ENCODE data around the gene LCA5L.

- TF ChIP-seq, protein P1, sequence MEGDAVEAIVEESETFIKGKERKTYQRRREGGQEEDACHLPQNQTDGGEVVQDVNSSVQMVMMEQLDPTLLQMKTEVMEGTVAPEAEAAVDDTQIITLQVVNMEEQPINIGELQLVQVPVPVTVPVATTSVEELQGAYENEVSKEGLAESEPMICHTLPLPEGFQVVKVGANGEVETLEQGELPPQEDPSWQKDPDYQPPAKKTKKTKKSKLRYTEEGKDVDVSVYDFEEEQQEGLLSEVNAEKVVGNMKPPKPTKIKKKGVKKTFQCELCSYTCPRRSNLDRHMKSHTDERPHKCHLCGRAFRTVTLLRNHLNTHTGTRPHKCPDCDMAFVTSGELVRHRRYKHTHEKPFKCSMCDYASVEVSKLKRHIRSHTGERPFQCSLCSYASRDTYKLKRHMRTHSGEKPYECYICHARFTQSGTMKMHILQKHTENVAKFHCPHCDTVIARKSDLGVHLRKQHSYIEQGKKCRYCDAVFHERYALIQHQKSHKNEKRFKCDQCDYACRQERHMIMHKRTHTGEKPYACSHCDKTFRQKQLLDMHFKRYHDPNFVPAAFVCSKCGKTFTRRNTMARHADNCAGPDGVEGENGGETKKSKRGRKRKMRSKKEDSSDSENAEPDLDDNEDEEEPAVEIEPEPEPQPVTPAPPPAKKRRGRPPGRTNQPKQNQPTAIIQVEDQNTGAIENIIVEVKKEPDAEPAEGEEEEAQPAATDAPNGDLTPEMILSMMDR (IDR thresholded peaks at IDR 0.05): no peak
- no peak for TF ChIP-seq POLR2AphosphoS5 (IDR thresholded peaks at IDR 0.05)
- no peak for TF ChIP-seq POLR2A (IDR thresholded peaks at IDR 0.05)
Observed at GRCh38 chr21:39397646-39398385, 47.8 kb downstream of the LCA5L start.
